Activated CD4-positive, alpha-beta memory T cell treated with anti-CD3 and anti-CD28 coated beads for 36 hours (primary cell): ENCODE results near the gene TUBA4B. TPM values are rescaled to one million over a fixed set of nuclear protein-coding genes. Genes with fewer than 3 reads are reported as not detected.

Experiments
- CTCF ChIA-PET: fragments of 350-600 bp; sonication (Branson Sonifier 250); formaldehyde crosslinking; loops from one replicate; lab custom pipeline; 2021; ENCODE audit warnings: antibody characterized with exemption, inconsistent platforms; lab: Charles Lee
- POLR2A ChIA-PET: fragments of 350-600 bp; sonication (Branson Sonifier 250); formaldehyde crosslinking; loops from one replicate; lab custom pipeline; 2021; ENCODE audit warnings: antibody characterized with exemption; lab: Charles Lee
- DNase-seq: peaks from one replicate; pipeline ENCODE4 v3.0.0-alpha.2; 2020
- H3K27ac Mint-ChIP-seq: one replicate; pipeline ENCODE4 v1.8.0; 2021; ENCODE audit warnings: mixed read lengths
- H3K27me3 Mint-ChIP-seq: one replicate; pipeline ENCODE4 v1.8.0; 2021; ENCODE audit warnings: mixed read lengths
- H3K36me3 Mint-ChIP-seq: one replicate; pipeline ENCODE4 v1.8.0; 2021; ENCODE audit warnings: mixed read lengths
- H3K4me1 Mint-ChIP-seq: one replicate; pipeline ENCODE4 v1.8.0; 2021; ENCODE audit warnings: low read depth, mixed read lengths
- H3K4me3 Mint-ChIP-seq: one replicate; pipeline ENCODE4 v1.8.0; 2021; ENCODE audit warnings: mild to moderate bottlenecking, mixed read lengths
- H3K9me3 Mint-ChIP-seq: one replicate; pipeline ENCODE4 v1.8.0; 2021; ENCODE audit warnings: mixed read lengths
- intact Hi-C: fragments of 100-400 bp; cut with micrococcal nuclease; formaldehyde crosslinking; loops from one replicate; pipeline ENCODE4 v1.15.1; 2023
- total RNA-seq, 2 experiments: library from RNA; stranded (reverse); gene quantifications; one replicate each; pipeline ENCODE4 v1.2.3, GENCODE V29; 2021

TUBA4B gene
- total RNA-seq, 2 experiments from 2014 or later = not detected

DNA sequence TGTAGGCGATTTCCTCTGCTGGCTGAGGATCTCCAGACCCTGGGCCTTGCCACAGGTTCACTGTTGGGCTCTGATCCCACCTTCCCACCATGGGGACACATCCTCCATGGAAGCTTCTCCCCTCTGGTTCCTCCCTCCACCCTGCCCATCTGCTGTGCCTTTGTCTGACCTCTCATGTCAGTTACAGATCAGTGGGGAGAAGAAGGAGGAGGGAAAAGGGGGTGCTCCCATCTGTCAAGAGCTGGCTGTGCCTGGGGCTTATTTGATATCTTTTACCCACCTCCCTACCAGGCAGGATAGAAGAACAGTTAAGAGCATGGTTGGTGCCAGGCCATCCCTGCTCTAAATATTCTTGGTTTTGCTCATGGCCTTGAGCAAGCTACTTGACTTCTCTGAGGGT, 13.8 kb downstream of the TUBA4B start:
- Mint-ChIP-seq H3K36me3 (no peaks in the 10 kb centered on the region), H3K27me3 (no peaks in the 10 kb centered on the region), H3K27ac (no peak overlapping the region), H3K4me3 (no peak overlapping the region), H3K4me1 (no peaks in the 10 kb centered on the region), H3K9me3 (no peaks in the 10 kb centered on the region)
- POLR2A ChIA-PET = no interaction called here
- CTCF ChIA-PET = interaction anchor here (1.3 kb wide), 1 partner anchor 11 kb away, joined by 4 read pairs; no protein-coding TSS in a partner anchor
- intact Hi-C loops = no loop called here
- DNase-seq = no peak

DNA sequence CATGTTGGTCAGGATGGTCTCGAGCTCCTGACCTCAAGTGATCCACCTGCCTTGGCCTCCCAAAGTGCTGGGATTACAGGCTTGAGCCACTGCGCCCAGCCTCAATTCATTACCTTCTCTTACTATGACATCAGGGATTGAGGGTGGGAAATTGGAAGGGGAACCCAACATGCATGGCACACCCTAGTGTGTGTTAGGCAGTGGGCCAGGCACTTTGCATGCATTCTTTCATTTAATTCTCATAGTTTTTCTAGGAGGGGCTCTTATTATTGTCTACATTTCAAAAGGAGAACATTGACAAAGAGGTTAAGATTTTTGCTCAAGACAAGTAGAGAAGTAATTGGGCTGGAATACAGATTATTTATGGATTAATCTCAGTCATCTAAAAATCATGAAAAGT, 15.3 kb downstream of the TUBA4B start:
- CTCF ChIA-PET = no interaction called here
- intact Hi-C loops = no loop called here
- H3K27ac Mint-ChIP-seq = no peak overlapping the region
- H3K36me3 Mint-ChIP-seq = no peaks in the 10 kb centered on the region
- POLR2A ChIA-PET = no interaction called here
- H3K4me3 Mint-ChIP-seq = no peak overlapping the region
- DNase-seq = no peak
- no peaks in the 10 kb centered on the region for H3K27me3 Mint-ChIP-seq
- no peaks in the 10 kb centered on the region for H3K9me3 Mint-ChIP-seq
- no peaks in the 10 kb centered on the region for H3K4me1 Mint-ChIP-seq

DNA sequence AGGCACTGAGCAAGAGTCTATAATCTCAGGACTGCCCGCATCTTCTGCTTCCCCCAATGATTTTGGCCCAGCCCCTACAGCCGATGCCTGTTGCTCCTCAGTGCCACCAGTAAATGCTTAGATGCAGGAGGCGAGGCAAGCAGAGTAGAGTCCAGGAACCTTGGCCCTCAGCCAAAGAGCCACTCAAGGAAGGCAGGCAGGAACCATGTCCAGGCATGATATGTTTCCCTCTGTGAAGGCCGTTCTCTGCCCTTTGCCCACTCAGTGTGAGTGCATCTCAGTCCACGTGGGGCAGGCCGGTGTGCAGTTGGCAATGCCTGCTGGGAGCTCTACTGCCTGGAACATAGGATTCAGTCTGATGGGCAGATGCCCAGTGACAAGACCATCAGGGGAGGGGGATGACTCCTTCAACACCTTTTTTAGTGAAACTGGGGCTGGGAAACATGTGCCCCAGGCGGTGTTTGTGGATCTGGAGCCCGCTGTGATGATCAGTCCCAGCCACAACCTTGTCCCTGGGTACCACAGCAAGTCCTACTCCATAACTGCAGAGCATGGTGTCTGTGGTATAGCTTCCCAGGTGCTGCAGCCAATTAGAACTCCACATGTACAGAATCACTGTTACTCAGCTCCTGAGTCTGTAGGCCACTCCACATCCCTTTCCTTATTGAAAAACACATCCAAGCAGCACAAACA, 16.5 kb downstream of the TUBA4B start:
- no peaks in the 10 kb centered on the region for H3K4me1 Mint-ChIP-seq
- intact Hi-C loops = no loop called here

DNA sequence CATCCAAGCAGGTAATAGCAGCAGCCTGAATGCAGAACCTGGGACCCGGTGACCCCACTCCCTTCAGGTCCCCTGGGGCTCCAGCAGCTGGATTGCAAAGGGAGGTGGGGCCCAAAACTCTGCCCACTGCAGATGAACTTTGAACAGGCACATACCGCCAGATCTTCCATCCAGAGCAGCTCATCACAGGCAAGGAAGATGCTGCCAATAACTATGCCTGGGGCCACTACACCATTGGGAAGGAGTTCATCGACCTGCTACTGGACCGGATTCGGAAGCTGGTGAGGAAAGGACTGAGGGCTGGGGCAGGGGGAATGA, 17.0 kb downstream of the TUBA4B start:
- CTCF ChIA-PET = interaction anchor here (1.2 to 1.3 kb wide), 2 partner anchors 9 to 25 kb away, joined by 3 to 5 read pairs; partner anchors contain the start of gene DNAJB2

More for the DNA sequence above, 16.5 kb downstream of the TUBA4B start:
- DNase-seq = no peak
- Mint-ChIP-seq H3K27ac (no peak overlapping the region), H3K9me3 (no peaks in the 10 kb centered on the region), H3K36me3 (no peaks in the 10 kb centered on the region), H3K27me3 (no peaks in the 10 kb centered on the region), H3K4me3 (no peak overlapping the region)
- ChIA-PET CTCF (interaction anchor here (1.2 to 1.3 kb wide), 2 partner anchors 10 to 25 kb away, joined by 3 to 5 read pairs; partner anchors contain the start of gene DNAJB2), POLR2A (interaction anchor here (0.5 to 1.2 kb wide), 2 partner anchors 12 to 20 kb away, joined by 3 read pairs; no protein-coding TSS in a partner anchor)

DNA sequence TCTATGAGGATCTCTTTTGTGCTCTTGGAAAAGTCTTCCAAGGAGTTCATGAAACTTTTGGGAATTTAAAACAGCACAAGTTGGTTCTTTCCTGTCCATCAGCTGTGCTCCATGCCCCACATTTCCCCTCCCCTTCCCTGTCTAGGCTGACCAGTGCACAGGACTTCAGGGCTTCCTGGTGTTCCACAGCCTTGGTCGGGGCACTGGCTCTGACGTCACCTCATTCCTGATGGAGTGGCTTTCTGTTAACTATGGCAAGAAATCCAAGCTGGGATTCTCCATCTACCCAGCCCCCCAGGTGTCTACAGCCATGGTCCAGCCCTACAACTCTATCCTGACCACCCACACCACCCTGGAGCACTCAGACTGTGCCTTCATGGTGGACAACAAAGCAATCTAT, 18.0 kb downstream of the TUBA4B start:
- Mint-ChIP-seq H3K27me3 (no peaks in the 10 kb centered on the region), H3K4me3 (no peak overlapping the region), H3K4me1 (no peaks in the 10 kb centered on the region), H3K27ac (no peak overlapping the region), H3K36me3 (no peaks in the 10 kb centered on the region), H3K9me3 (no peaks in the 10 kb centered on the region)
- intact Hi-C loops = no loop called here
- ChIA-PET POLR2A (interaction anchor here (0.9 kb wide), 1 partner anchor 17 kb away, joined by 3 read pairs; the partner anchor contains the start of gene TUBA4A), CTCF (interaction anchor here (1.2 kb wide), 1 partner anchor 24 kb away, joined by 3 read pairs; no protein-coding TSS in a partner anchor)
- no peak for DNase-seq

More for the DNA sequence above, 17.0 kb downstream of the TUBA4B start:
- Mint-ChIP-seq H3K27ac (no peak overlapping the region), H3K4me1 (no peaks in the 10 kb centered on the region), H3K9me3 (no peaks in the 10 kb centered on the region), H3K27me3 (no peaks in the 10 kb centered on the region), H3K36me3 (no peaks in the 10 kb centered on the region), H3K4me3 (no peak overlapping the region)
- intact Hi-C loops = no loop called here
- POLR2A ChIA-PET = interaction anchor here (0.5 to 1.2 kb wide), 3 partner anchors 13 to 78 kb away, joined by 3 read pairs; no protein-coding TSS in a partner anchor
- DNase-seq = no peak

DNA sequence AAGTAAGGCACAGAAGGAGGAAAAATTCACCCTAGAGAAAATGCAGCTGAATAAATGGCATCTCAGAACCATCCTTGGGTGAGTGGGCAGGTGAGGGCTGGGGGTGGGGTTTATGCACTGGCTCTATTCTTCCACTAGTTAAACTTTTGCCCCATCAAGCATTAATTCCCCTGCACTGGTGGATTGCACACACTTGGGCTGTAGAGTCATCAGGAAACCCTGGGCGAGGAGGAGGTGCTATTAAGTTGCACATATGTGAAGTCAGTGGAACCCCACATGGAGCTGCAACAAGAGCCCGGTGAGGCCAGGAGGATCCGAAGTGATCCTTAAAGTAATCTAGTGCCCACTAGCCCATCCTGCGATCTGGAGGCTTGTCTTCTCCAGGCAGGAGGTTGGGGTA, 19.3 kb downstream of the TUBA4B start:
- H3K27me3 Mint-ChIP-seq = no peaks in the 10 kb centered on the region
- H3K36me3 Mint-ChIP-seq = no peaks in the 10 kb centered on the region
- no peak overlapping the region for H3K4me3 Mint-ChIP-seq
- no peaks in the 10 kb centered on the region for H3K9me3 Mint-ChIP-seq
- H3K27ac Mint-ChIP-seq = no peak overlapping the region
- POLR2A ChIA-PET = no interaction called here
- intact Hi-C loops = no loop called here
- CTCF ChIA-PET = interaction anchor here (1.0 kb wide), 1 partner anchor 18 kb away, joined by 4 read pairs; no protein-coding TSS in a partner anchor
- DNase-seq = no peak
- H3K4me1 Mint-ChIP-seq = peaks cover 3% of the 10 kb centered on the region

DNA sequence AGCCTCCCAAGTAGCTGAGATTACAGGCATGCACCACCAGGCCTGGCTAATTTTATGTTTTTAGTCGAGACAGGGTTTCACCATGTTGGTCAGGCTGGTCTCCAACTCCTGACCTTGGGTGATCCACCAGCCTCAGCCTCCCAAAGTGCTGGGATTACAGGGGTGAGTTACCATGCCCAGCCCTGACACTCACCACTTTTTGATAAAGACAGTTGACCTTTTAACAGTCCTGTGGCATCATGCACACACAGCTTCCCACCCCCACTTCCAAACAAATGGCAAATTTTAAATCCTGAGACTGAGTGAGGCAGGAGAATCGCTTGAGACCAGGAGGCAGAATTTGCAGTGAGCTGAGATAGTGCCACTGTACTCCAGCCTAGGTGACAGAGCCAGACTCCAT, 20.0 kb downstream of the TUBA4B start:
- intact Hi-C loops = no loop called here
- Mint-ChIP-seq H3K27ac (no peak overlapping the region), H3K27me3 (no peaks in the 10 kb centered on the region), H3K4me1 (peaks cover 10% of the 10 kb centered on the region), H3K9me3 (no peaks in the 10 kb centered on the region), H3K4me3 (no peak overlapping the region), H3K36me3 (no peaks in the 10 kb centered on the region)
- no peak for DNase-seq
- POLR2A ChIA-PET = no interaction called here
- CTCF ChIA-PET = interaction anchor here (1.0 to 14.1 kb wide), 2 partner anchors 18 to 20 kb away, joined by 4 to 252 read pairs; no protein-coding TSS in a partner anchor

DNA sequence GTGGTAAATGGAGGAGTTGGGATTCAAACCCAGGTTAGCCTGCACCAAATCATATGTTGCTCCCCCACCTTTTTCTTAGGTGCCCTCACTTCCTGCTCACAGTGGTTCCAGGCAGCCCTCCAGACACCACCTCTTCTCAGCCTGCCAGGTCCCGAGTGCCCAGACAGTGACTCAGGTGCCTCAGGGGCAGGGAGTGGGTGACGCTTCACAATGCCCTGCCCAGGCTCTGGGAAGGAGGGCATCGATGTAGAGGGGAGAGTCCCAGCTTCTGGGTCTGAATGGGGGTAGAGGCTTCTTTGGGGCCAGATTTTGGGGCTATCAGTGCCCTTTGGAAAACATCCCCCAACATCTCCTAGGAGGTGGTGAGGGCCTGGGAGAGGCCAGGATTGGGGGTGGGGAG, 20.9 kb downstream of the TUBA4B start:
- H3K4me1 Mint-ChIP-seq = peaks cover 19% of the 10 kb centered on the region
- ChIA-PET POLR2A (no interaction called here), CTCF (interaction anchor here (1.6 to 14.1 kb wide), 2 partner anchors 13 to 19 kb away, joined by 5 to 252 read pairs; no protein-coding TSS in a partner anchor)
- no peaks in the 10 kb centered on the region for H3K36me3 Mint-ChIP-seq
- no peaks in the 10 kb centered on the region for H3K27me3 Mint-ChIP-seq
- DNase-seq = no peak
- H3K9me3 Mint-ChIP-seq = no peaks in the 10 kb centered on the region
- H3K27ac Mint-ChIP-seq = no peak overlapping the region
- no peak overlapping the region for H3K4me3 Mint-ChIP-seq
- intact Hi-C loops = no loop called here

DNA sequence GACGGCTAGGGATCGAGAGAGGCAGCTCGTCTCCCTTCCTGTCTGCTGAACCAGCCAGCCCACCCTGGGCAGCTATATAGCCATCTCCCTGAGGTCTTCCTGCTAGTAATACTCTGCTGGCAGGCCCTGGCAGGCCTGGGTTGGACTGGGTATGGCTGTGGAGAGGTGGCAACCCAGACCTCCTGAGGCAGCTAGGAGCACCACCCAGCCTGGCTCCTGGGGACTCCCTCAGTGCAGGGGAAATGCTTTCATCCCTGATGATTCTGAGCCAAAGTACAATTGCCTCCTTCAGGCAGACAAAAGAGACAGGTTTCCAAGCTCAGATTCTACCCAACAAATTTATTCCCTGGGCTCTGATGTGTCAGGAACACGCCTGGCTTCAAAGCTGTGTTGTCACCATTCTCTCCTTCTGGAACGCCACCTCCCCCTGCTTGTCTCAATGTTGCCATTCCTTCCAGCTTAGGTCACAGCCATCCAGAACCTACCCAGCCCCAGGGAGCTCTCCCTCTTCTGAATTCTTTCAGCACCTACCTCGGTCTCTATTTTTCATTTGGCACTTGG, 21.4 kb downstream of the TUBA4B start:
- intact Hi-C loops = no loop called here
- H3K36me3 Mint-ChIP-seq = no peaks in the 10 kb centered on the region

DNA sequence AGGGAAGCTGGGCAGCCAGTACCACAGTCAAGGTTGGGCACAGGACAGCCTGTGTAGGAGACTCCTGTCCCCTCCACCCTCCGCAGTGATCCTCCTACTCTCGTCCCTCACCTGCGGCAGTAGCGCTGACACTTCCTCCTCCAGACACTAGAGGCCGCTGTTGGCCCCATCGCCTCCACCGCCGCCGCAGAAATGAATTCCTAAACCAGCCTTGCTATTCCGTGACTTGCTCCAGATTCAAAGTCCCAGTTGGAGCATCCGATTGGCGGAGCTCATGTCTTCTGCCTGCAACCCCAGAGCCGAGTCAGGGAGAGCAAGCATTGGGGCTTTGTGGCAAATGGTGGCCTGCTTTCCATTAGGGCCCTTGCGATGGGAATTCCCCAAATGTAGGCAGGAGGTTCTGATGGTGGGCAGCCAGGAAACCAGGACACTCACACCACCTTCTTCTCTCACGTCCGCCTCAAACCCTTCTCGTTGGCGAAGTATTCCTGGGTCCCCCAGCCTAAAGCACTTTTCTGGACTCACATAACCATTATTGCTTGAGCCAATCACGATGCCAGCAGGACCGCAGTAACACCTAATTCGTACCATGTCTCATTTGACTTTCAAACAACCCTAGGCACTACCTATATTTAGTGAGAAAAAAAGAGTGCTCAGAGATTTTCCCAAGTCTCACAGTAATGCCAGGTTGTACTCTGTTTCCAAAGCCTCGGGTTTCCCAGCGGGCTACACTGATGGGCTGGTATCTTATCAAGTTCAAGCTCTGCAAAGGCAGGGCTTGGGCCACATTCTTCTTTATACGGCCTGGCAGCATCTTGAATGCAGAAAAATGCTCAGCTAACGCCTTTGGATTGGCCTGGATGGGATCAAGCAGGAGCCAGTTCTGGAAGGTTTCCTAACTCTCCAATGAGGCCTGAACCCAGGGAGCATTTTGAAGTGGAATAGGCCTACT, 24.9 kb downstream of the TUBA4B start:
- CTCF ChIA-PET = interaction anchor here (0.6 to 14.1 kb wide), 25 partner anchors 12 to 298 kb away, joined by 3 to 252 read pairs (median 5); partner anchors contain the start of genes ANKZF1, ATG9A, CNPPD1 and GLB1L
- DNase-seq = peak; percentile 86
- Mint-ChIP-seq H3K36me3 (peaks cover 16% of the 10 kb centered on the region), H3K27ac (peak overlapping the region; percentile 95), H3K4me3 (peak overlapping the region; percentile 70), H3K9me3 (no peaks in the 10 kb centered on the region), H3K27me3 (no peaks in the 10 kb centered on the region), H3K4me1 (peaks cover 42% of the 10 kb centered on the region)
- intact Hi-C loops = loop anchor here (2.0 kb wide), 2 partner anchors 381 to 1007 kb away; partner anchors contain the start of genes AAMP and PNKD
- POLR2A ChIA-PET = interaction anchor here (0.7 to 6.5 kb wide), 11 partner anchors 17 to 110 kb away, joined by 3 to 85 read pairs (median 10); partner anchors contain the start of genes ANKZF1, ATG9A, CNPPD1 and DNPEP

More for the DNA sequence above, 21.4 kb downstream of the TUBA4B start:
- DNase-seq = no peak
- ChIA-PET CTCF (interaction anchor here (0.6 to 14.1 kb wide), 3 partner anchors 13 to 164 kb away, joined by 3 to 252 read pairs (median 5); no protein-coding TSS in a partner anchor), POLR2A (no interaction called here)
- Mint-ChIP-seq H3K4me1 (peaks cover 19% of the 10 kb centered on the region), H3K27ac (no peak overlapping the region), H3K9me3 (no peaks in the 10 kb centered on the region), H3K27me3 (no peaks in the 10 kb centered on the region), H3K4me3 (no peak overlapping the region)

DNA sequence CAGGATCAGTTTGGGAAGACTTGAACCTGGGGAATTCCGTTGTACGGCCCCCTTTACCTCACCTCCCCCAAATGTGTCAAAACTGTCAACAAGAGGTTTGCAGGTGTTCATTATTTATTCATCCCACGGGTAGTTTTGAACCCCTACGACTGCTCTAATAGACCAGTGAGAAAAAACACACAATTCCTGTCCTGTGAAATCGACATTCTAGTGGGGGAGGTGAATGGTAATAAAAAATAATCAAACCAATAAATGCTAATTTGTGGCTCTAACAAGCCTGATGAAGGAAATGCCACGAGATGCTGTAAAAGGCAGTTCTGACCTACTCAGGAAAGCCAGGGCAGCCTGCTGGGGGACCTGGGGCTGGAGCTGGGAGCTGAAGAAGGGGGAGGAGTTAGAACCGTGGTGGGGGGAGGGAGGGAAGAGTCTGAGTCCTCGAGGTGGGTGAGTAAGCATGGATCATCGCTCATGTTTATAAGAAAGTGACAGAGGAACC, 25.7 kb downstream of the TUBA4B start:
- Mint-ChIP-seq H3K9me3 (no peaks in the 10 kb centered on the region), H3K27me3 (no peaks in the 10 kb centered on the region), H3K4me1 (peaks cover 43% of the 10 kb centered on the region), H3K27ac (peak overlapping the region; percentile 95), H3K36me3 (peaks cover 21% of the 10 kb centered on the region), H3K4me3 (peak overlapping the region; percentile 70)
- intact Hi-C loops = loop anchor here (1.0 to 2.0 kb wide), 13 partner anchors 17 to 1008 kb away; partner anchors contain the start of genes AAMP, ABCB6, ANKZF1 and ATG9A
- ChIA-PET POLR2A (interaction anchor here (1.0 to 6.5 kb wide), 10 partner anchors 16 to 109 kb away, joined by 3 to 85 read pairs (median 11); partner anchors contain the start of genes ANKZF1, ATG9A, CNPPD1 and DNPEP), CTCF (interaction anchor here (0.6 to 14.1 kb wide), 23 partner anchors 9 to 299 kb away, joined by 3 to 252 read pairs (median 5); partner anchors contain the start of genes ANKZF1, ATG9A, CNPPD1 and DNPEP)
- DNase-seq = no peak
